Activated CD4-positive, alpha-beta T cell treated with anti-CD3 and anti-CD28 coated beads for 48 hours (primary cell): ENCODE data around the gene YPEL4.
A peak's percentile ranks its signal among the peaks of the same experiment; 100 is the strongest.
"Not testable (repeated sequence)": the region's sequence is repeated elsewhere in the genome, so short reads cannot be mapped to it uniquely, and the experiment has no call there.

Experiments used
- DNase-seq: peaks from one replicate; pipeline ENCODE4 v3.0.0-alpha.2; 2020

The YPEL4 gene, protein sequence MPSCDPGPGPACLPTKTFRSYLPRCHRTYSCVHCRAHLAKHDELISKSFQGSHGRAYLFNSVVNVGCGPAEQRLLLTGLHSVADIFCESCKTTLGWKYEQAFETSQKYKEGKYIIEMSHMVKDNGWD

GRCh38 chr11:57649826-57650738, at the start of gene YPEL4:
YPEL4 (minus strand) TSS chr11:57649912; CDS start chr11:57647107, 2,805 bp downstream.
- DNase-seq: peak; percentile 51

GRCh38 chr11:57698843-57699365, 49.2 kb upstream of the YPEL4 start:
- DNase-seq: no peak

DNA sequence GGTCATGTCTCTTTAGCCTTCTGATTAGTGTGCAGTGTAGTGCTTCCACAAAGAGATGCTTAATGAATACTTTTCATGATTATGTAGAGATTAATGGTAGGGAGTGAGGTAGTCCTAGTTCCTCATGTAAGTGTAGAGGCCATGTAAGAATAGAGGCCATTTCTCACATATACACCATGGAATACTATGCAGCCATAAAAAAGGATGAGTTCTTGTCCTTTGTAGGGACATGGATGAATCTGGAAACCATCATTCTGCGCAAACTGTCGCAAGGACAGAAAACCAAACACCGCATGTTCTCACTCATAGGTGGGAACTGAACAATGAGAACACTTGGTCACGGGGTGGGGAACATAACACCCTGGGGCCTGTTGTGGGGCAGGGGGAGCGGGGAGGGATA, 40.8 kb upstream of the YPEL4 start:
- not testable (repeated sequence) for DNase-seq

DNA sequence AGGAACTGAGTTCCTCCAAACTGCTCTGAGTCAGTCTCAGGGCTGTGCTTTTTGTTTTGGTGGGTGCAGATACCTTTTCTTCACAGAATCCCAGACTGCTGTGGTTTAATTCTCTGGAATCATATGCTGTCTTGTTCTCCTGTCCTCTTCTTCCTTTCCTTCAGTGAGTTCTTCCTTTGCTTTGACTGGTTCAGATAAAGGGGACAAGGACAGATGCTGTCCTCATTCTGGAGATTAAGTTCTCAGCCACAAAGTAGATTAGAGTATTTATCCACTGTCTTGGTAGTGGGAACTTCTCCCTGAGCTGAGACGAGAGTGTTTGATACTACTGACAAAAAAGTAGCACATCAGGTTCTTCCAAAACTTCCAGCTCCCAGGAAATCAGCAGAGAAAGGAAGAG, 31.5 kb upstream of the YPEL4 start:
- DNase-seq: no peak

DNA sequence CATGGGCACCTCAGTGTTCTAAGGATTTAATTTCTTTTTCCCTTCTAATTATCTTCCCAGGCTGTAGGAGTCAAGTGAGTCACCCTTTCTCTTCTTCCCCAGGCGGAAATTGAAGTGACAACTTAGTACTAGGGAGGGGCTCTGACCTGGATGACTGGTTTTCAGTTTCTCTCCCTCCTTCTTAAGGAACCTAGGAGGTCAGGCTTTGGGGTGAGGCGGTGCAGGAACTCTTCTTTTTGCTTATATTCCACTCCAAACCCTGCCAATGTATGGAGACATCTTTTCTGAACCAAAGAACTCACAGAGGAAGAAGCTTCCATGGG, 30.8 kb upstream of the YPEL4 start:
- DNase-seq: no peak

DNA sequence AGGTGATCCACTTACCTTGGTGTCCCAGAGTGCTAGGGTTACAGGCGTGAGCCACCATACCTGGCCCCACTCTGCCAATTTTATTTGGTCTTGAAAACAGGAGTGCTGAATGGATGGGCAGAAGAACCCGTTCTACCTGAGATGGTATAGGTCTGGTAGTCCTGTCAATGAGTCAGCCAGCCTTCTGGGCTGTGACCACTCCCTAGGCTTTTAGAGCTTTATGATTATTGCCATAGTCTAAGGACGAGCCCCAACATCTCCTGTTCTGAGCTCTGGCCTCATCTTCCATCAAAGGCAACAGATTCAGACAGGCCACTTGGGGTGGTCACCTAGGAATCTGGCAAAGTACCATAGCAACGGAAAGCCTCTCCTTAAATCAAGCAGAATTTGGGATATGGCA, 29.7 kb upstream of the YPEL4 start:
- no peak for DNase-seq

GRCh38 chr11:57675176-57675941, 25.6 kb upstream of the YPEL4 start:
- no peak for DNase-seq

GRCh38 chr11:57674251-57674650, 24.5 kb upstream of the YPEL4 start:
- DNase-seq: no peak

DNA sequence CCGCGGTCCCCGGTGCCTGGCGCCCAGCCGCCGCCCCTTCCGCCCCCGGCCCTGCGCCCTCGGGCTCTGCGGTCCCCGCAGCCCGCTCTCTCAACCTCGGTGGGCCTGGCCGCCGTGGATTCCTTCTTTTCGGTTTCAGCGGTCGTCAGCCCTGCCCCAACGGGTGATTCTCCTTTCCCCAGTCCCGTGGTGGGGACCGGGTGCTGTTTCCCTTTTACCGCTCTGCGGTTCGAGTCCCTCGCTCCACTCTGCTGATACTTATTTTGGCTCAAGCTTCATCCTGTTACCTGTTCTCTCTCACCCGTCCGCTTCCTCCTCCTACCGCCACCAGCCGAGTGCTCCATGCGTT, 18.7 kb upstream of the YPEL4 start:
- DNase-seq: peak; percentile 55

DNA sequence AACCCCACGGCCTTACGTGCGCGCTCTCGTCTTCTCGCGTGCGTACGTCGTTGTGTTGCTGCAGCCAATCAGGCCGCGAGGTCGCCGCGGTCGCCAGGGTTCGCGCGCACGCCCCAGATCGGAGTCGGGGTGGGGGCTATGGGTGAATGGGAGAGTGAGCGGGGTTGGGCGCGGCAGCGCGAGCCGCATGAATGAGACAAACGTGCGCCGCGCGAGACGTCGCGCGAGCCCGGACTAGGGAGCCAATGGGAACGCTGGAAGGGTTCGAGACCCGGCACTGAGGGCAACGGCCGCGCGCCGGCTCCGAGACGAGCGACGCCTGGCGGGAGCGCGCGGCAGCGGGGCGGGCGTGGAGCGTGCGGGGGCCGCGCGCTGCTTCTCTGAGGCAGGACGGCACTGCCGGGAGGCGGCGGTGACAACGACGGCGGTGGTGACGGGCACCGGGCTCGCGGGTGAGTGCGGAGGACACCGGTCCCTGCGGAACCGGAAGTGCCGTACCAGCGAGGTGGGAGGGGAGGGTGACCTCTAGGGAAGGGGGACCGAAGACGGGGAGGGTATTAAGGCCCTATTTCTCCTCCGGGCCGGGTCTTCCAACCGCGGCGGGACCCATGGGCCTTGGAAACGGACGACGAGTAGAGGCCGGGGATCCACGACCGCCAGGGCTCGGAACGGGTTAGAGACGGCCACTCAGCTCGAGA, 18.2 kb upstream of the YPEL4 start, which contains the start of gene ZDHHC5:
Gene ZDHHC5, plus strand, starts transcription at position 379 of the 698 bp plus-strand sequence. CDS start 4,977 bp downstream, outside the sequence.
- peak; percentile 100 for DNase-seq

DNA sequence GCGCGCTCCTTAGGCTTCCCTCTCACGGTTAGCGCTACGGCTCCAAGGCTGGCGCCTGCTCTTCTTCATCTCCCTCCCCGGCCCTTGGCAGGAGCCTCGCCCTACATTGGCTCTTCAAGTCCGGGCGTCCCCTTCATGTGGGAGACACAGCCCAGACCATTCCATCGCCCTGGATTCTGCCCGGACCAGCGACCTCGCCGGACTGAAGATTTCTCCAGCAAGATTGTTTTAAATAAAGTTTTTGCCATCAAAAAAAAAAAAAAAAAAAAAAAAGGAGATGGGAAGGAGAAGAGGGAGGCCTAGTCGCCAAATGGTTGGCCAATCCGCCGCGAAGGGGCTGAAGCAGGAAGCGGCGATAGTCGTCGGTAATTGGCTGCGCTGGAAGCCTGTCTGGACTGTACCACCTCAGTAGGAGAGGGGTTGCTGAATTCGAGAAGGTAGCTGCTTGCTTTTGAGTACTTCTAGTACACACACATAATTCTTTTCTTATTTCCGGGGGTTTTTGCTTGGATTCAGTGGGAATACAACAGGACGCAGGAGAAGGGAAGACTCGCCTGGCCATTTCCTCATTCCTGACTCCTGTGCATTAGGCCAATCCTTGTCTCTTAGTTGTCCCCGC, 17.5 kb upstream of the YPEL4 start:
- peak; percentile 94 for DNase-seq

- DNase-seq: no peak
Observed at GRCh38 chr11:57663975-57664374, 14.3 kb upstream of the YPEL4 start.

DNA sequence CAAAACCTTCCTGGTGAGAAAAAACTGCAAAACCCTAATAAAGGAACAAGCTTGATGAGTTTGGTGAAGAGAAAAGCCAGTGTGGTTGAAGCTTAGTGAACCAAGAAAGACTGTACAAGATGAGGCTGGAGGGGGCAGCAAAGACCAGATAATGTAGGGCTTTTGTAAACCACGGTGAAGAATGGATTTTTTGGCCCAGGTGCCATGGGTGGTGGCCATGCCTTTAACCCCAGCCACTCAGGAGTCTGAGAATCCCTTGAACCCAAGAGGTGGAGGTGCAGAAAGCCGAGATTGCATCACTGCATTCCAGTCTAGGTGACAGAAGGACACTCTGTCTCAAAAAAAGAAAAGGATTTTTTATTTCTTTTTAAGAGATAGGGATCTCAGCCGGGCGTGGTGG, 13.2 kb upstream of the YPEL4 start:
- DNase-seq: no peak

DNA sequence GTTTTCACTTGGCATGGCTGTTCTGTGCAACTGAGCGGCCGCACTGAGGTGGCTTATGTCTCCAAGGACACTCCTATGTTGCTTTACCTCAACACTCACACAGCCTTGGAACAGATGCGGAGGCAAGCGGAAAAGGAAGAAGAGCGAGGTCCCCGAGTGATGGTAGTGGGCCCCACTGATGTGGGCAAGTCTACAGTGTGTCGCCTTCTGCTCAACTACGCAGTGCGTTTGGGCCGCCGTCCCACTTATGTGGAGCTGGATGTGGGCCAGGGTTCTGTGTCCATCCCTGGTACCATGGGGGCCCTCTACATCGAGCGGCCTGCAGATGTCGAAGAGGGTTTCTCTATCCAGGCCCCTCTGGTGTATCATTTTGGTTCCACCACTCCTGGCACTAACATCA, 10.0 kb upstream of the YPEL4 start:
- DNase-seq: no peak

GRCh38 chr11:57658023-57658361, 8.3 kb upstream of the YPEL4 start:
- no peak for DNase-seq

DNA sequence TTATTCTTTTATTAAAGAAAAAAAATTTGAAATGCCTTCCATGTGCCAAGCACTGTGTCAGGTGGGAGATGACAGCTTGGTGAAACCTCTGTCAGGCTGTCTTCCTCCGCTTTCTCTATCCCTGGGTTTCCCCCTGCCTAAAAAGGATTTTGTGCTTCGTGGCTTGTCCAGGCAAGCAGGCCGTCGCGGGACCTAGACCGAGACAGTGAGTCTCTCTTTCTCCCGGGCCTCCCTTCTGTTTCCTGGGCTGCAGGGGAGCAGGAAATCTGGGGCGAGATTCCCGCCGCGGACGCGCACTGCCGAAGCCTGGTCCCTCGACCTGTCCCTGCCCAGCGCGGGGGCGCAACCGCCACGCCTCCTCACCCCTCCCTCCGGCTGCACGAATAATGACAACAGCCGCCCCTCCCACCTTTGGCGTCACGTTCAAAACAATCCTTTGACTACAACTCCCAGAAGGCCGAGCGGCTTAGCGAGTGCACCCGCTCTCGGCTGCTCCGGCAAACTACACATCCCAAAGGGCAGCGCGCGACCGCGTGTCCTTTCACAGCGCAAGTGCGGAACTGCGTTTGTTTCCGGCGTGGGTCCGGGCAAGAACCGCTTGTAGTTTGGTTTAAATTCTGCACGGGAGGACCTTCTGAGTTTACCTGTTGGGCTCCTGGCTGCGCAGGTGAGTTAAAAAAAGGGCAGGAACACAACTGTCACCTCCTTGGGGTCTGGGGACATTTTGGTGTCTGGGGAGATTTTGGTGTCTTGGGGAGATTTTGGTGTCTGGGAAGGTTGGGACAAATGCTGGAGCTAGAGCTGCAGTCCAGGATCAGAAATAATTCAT, 7.7 kb upstream of the YPEL4 start, which contains the start of gene CLP1:
Gene CLP1, plus strand, starts transcription at position 569 of the 829 bp plus-strand sequence. CDS start 1,715 bp downstream, outside the sequence.
- DNase-seq: peak; percentile 99

GRCh38 chr11:57656885-57657193, 7.1 kb upstream of the YPEL4 start:
- DNase-seq: no peak

- no peak for DNase-seq
Observed at GRCh38 chr11:57653163-57653562, 3.5 kb upstream of the YPEL4 start.

DNA sequence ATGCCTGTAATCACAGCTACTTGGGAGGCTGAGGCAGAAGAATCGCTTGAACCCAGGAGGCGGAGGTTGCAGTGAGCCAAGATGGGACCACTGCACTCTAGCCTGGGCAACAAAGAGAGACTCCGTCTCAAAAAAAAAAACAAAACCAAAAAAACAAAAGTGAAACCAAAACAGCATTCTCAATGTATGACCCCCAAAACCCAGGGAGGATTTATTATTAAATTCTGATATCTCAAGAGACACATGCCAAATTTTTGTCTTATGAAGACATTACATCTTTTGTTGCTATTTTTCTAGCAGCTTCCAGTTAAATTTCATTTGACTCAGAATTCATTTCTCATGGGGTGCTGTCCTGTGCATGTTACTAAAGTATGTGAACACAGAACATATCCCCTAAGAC, 3.0 kb upstream of the YPEL4 start:
- DNase-seq: no peak

- not testable (repeated sequence) for DNase-seq
Observed at GRCh38 chr11:57652230-57652629, 2.5 kb upstream of the YPEL4 start.

GRCh38 chr11:57651408-57651807, 1.7 kb upstream of the YPEL4 start:
- no peak for DNase-seq

DNA sequence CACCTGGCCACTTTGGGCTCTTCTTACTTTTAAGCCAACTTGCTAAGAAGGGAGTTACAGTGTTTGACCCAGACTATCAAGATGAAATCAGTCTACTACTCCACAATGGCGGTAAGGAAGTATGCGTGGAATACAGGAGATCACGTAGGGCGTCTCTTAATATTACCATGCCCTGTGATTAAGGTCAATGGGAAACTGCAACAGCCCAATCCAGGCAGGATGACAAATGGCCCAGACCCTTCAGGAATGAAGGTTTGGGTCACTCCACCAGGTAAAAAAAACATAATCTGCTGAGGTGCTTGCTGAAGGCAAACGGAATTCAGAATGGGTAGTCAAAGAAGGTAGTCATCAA, 1.0 kb upstream of the YPEL4 start:
- no peak for DNase-seq
